NCI-H345 treated with DMSO at 0.1 percent for 48 hours (cell line): ENCODE measurements around the gene CEP72.
"Not testable (repeated sequence)": the region's sequence is repeated elsewhere in the genome, so short reads cannot be mapped to it uniquely, and the experiment has no call there.

Experiments used
- DNase-seq: peaks from one replicate; lab custom pipeline; 2025; ENCODE audit not compliant: unreplicated experiment; lab: John Stamatoyannopoulos, UW

CEP72 gene

DNA sequence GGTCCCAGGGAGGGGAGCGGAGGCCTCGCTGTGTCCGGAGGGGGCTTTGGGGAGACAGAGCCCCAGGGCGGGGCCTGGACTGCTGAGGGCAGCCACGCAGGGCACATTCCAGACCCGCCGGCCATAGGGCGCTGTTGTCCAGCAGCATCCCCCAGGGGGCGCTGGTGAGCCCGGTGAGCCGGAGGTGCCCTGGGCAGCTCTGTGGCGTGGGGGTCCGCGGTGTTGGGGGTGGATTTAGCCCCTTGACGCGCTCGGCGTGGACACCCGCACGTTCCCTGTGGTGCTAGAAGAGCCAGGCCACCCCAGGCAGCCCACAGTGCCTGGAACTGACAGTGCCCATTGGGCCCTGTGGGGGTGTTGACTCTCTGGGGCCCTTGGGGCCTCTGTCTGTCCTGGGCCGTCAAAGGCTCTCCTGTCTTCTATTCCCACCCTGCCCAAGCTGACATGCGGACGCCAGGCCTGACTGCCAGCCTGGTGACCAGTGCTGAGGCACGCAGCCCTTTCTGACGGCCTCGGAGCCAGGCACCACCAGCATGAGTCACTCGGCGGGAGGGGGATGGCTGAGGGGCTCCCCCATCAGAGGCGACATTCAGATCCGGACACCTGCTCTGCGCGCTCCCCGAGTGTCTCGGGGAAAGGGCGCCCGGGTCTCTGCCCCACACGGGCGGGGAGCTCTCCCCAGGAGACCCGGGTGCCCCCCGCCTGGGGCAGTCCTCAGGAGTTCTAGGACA lies 57.1 kb downstream of the CEP72 start:
- DNase-seq: no peak

DNA sequence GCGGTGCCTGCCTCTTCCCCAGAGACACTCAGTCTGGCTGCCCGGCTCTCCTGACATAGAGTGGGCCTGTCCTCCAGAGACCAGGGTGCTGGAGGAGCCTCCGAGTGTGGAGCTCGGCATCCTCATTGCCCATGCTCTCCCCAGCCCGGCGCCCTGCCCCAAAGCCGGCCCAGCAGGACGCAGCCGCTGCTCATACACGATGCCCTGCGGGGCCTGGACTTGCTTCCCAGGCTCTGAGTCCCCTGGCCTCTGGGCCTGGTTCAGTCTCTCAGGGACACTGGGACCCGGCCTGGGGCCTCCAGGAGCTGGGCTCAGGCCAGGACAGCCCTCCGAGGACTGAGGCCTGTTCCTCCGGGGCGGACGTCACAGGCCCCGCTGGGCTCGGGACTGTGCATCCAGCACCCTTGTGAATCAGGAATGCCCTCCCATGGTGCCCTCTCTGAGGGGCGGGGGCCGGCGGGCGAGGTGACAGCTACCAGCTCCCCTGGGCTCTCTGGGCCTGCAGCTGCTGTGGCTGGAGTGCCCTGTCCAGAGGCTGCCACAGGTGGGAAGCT lies 57.8 kb downstream of the CEP72 start:
- DNase-seq: no peak

DNA sequence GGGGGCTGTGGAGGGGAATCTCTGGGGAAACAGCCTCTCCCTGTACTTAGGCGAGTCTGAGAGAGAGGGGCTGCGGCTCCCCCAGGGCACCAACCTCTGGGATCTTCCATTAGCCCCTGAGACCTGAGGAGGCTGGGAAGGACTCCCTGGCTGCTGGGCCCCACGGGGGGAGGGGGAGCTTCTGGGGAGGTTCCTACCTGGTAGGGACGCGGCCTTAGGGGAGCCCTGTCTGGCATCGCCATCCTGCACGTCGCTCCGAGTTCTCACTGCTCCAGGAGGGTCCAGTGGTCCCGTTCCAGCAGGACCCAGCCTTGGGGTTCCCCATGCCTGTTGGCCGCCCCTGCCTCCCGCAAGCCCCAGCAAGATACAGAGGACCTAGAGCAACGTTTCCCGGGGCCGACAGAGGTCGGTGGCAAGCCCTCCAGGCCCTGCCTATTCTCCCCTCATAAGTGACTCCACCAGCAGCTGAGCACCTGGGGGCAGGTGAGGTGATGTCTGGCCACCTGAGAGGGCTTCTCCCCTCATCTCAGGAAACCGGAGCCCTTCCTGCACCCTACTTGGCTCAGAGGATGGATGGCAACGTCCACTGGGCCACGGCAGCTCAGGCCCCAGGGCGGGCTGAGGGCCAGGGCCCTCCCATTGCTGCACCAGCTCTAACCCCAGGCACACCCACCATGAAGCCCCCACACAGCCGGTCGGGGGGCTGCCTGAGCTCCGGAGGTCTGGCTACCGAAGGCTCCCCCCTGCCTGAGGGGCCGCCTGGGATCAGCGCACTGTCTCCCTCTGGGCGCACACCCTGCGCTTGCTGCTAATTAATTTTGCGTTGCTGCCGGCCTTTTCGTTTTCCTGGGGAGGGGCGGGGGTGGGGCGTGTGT lies 58.5 kb downstream of the CEP72 start:
- no peak for DNase-seq

GRCh38 chr5:671459-672328 lies 59.6 kb downstream of the CEP72 start:
- peak; percentile 66 for DNase-seq

- DNase-seq: peak; percentile 89
Observed at GRCh38 chr5:672329-673160, 60.4 kb downstream of the CEP72 start.

DNA sequence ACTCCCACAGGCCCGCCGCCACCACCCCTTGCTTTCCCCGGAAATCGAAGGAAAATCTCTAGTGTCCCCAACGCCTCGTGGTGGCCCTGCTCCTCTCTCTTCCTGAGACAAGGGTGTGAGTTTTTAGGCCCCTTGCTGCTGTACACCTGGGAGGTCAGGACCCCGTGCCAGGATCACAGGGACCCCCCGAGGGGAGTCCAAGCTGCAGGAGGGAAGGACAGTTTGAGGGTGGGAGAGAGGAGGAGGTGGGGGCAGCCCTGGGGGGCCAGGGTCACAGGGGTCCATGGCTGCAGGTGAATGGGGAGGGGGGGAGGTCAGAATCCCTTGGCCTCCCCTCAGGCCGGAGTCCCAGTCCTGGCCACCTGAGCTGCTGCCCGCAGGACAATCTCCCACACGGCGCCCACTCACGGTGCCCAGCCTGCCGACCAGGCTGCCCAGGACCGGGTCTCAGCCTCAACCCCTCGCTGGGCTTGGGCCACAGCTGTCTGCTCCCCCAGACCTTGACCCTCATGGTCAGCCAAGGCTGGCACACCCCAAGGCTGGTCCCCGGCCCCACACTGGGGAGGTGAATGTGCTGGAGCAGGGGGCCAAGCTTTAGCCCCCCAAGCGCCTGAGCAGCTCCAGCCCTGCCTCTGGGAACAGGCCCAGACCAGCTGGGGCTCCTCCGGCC lies 61.2 kb downstream of the CEP72 start:
- no peak for DNase-seq

GRCh38 chr5:673831-674629 lies 61.9 kb downstream of the CEP72 start:
- DNase-seq: no peak

GRCh38 chr5:674630-675011 lies 62.5 kb downstream of the CEP72 start:
- no peak for DNase-seq

GRCh38 chr5:675111-675870 lies 63.2 kb downstream of the CEP72 start:
- DNase-seq: no peak

DNA sequence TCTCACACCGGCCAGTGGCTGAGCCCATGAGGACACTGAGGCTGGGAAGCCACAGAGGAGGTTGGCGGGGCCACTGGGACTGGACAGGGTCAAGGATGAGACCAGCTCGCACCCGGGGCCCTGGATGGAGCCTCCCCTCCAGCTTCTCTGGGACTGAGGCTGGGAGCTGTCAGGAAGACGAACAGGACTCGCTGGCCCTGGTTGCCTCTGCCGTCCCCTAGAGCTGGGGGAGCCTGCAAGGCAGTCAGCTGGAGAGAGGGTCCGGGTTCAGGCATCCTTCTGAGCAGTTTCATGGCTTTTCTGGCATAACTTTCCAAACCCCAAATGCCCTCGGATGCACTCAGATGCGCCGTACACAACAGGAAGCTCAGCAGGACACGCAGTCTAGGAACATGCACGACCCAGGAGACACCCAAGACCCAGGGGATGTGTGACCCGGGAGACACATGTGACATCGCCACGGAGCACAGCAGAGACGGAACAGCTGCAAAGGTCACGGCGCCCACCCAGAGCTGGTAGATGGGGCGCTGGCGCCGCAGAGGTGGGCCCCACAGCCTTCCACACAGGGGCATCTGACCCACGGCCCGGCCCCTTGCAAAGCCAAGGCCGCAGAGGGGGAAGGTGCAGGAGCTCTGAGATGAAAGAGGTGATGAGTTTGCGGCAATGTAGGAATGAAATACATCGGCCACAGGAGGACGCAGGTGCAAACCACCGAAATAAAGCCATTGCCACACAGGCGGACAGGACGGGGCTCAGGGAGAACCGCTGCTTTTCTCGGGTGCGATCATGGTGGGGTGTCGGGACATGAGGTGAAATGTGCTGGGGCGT lies 63.9 kb downstream of the CEP72 start:
- no peak for DNase-seq

- no peak for DNase-seq
Observed at GRCh38 chr5:676699-677076, 64.5 kb downstream of the CEP72 start.

DNA sequence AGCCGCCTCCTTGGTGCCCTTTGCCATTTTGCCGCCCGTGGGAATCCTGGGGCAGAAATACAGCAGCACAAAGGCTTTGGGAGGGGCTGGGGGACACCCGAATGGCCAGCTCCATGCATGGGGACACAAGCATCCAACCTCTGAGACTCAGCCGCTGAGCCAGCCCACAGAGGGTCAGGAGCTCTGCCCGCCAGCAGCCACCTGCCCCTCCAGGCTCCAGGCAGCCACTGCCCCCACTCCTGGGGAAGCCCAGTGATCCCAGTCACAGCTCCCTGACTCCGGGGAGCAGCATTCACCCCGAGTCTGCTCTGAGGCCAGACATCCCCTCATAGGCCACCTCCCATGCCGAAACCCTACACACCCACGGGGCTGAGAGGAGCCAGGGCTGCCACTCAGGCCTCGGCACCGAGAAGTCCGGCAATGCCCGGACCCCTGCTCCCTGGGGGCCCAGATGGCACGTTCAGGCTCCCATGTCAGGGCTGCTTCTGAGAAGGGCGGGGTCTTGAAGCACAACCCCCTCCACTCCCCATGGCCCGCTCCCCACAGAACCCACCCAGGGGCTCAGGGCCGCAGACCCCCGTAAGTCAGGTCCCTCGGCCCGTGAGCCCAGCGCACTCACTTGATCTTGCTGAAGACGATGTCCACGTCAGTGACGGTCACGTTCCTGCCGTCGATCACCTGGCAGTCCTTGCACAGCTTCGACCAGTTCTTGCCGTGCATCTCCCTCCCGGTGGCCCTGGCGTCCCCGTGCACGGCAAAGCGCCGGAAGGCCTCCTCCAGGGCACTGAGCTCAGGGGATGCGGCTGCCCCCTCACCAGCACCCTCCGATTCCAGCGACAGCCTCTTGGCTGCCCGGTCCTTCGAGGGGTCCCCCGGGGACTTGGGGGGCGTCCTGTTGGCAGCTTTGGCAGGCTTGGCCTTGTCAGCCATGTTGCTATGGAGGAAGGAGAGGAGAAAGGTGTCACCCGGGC lies 65.3 kb downstream of the CEP72 start:
- DNase-seq: peak; percentile 14

DNA sequence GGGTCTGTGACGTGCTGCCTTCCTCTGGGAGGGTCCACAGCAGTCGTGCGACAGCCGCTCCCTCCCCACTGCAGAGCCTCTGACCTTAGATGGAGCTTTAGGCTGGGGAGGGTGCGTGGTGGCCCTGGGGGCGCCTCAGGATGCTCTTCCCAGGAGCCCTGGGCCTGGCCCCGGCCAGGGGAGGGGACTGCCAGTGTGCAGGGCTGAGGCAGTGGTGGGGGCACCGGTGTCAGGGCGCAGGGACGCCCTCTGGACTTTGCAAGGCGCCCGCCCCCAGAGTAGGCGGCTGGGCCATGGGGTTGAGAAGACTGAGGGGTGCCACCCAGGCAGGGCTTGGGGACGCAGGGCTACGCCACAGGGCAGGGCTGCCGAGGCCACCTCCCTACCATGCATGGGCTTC lies 66.4 kb downstream of the CEP72 start:
- not testable (repeated sequence) for DNase-seq

DNA sequence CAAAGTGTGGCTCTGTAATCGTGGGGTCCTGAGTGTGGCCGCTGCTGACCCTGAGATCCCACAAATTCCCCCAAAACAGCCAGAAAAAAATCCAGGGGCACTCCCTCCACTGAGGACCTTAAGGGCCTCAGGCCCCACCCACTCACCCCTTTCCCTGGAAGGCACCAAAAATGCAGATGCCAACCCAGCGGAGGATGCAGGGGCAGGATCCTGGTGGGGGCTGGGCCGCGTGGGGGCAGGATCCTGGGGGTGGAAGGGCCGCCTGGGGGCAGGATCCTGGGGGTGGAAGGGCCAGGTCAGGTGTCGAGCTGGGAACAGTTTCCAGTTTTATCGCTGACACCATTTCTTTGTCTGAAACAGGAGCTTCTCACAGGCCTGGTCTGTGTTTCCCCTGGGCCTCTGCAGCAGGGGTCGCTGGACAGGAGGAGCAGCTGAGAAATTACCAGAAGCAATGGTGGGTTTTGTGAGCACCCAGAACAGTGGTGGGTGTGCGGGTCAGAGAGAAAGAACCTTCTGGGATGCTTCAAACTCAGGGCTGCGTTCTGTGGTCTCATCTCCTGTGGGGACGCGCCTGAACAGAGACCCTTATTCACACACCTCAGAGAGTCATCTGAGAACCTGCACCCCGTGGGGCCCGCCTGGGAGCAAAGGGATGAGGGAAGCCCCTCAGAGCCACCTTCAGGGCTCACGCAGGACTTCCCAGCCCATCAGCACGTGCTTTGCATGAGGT lies 67.2 kb downstream of the CEP72 start:
- not testable (repeated sequence) for DNase-seq

DNA sequence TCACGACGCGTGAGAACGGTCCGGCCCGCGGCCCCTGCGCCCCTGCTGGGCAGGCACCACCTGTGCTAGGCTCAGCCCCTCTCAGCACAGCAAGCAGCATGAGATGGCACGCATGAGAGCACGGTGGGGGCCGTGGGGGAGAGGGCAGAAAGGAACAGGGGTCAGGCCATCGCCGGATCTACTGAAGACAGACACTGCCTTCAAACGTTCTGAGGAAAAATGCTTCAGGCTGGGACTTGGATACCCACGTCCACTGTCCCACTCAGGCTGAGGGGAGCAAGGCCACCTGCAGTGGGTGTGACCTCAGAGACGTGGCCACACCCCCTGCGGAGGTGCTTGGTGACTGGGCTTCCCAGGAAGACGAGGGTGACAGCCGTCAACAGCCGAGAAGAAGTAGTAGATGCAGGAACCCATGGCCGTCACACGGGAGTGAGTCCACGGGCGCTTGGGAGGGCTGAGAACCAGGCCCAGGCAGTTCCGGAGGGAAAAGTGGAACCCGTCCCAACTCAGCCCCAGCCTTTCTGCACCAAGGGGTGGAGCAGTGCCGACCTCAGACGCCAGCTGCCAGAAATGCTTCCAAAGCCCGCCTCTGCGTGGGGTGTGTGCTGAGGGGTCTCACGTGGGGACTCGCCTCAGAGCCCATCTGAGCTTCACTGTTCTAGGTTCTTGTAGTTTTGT lies 68.1 kb downstream of the CEP72 start:
- DNase-seq: not testable (repeated sequence)
